ENCODE results near the gene RILPL1. TPM values are rescaled to one million over a fixed set of nuclear protein-coding genes. Genes with fewer than 3 reads are reported as not detected.
"Not testable (repeated sequence)": the region's sequence is repeated elsewhere in the genome, so short reads cannot be mapped to it uniquely, and the experiment has no call there.

The RILPL1 gene
- total RNA-seq, 1 experiment from 2014 or later = 9.7 TPM

- Mint-ChIP-seq H3K36me3 (ENCODE audit: insufficient read depth, unreplicated experiment) (no peaks in the 10 kb centered on the region), H3K4me3 (ENCODE audit: low read depth, unreplicated experiment) (no peak overlapping the region), H3K27me3 (ENCODE audit: unreplicated experiment) (no peaks in the 10 kb centered on the region), H3K9me3 (ENCODE audit: low read depth, unreplicated experiment) (no peaks in the 10 kb centered on the region), H3K4me1 (ENCODE audit: low read depth, unreplicated experiment) (peaks cover 10% of the 10 kb centered on the region), H3K27ac (ENCODE audit: unreplicated experiment) (no peak overlapping the region)
- intact Hi-C loops (cut with micrococcal nuclease; ENCODE audit: unreplicated experiment) = no loop called here
- BruUV-seq (replicated peaks) = no TSS peak
- CTCF ChIA-PET = interaction anchor here (0.5 to 0.7 kb wide), 2 partner anchors 33 to 153 kb away, joined by 3 to 7 read pairs; no protein-coding TSS in a partner anchor
- TF ChIP-seq CTCF (IDR thresholded peaks at IDR 0.05; ENCODE audit: unreplicated experiment) = no peak
- no peak for DNase-seq
These were observed 17.2 kb downstream of the RILPL1 start for GRCh38 chr12:123516216-123516780.

GRCh38 chr12:123514582-123515221 is 18.8 kb downstream of the RILPL1 start:
- not testable (repeated sequence) for DNase-seq

GRCh38 chr12:123513805-123514204 is 19.7 kb downstream of the RILPL1 start:
- Mint-ChIP-seq H3K27ac (ENCODE audit: unreplicated experiment) (no peak overlapping the region), H3K36me3 (ENCODE audit: insufficient read depth, unreplicated experiment) (no peaks in the 10 kb centered on the region), H3K27me3 (ENCODE audit: unreplicated experiment) (no peaks in the 10 kb centered on the region), H3K4me1 (ENCODE audit: low read depth, unreplicated experiment) (no peaks in the 10 kb centered on the region), H3K9me3 (ENCODE audit: low read depth, unreplicated experiment) (no peaks in the 10 kb centered on the region), H3K4me3 (ENCODE audit: low read depth, unreplicated experiment) (no peak overlapping the region)
- intact Hi-C loops (cut with micrococcal nuclease; ENCODE audit: unreplicated experiment) = no loop called here
- no TSS peak for BruUV-seq (replicated peaks)
- DNase-seq = no peak
- no peak for TF ChIP-seq CTCF (IDR thresholded peaks at IDR 0.05; ENCODE audit: unreplicated experiment)
- CTCF ChIA-PET = no interaction called here

More at GRCh38 chr12:123514582-123515221, 18.8 kb downstream of the RILPL1 start:
- H3K4me3 Mint-ChIP-seq (ENCODE audit: low read depth, unreplicated experiment); H3K4me1 Mint-ChIP-seq (ENCODE audit: low read depth, unreplicated experiment); H3K27me3 Mint-ChIP-seq (ENCODE audit: unreplicated experiment); intact Hi-C loops (cut with micrococcal nuclease; ENCODE audit: unreplicated experiment); BruUV-seq (replicated peaks); H3K36me3 Mint-ChIP-seq (ENCODE audit: insufficient read depth, unreplicated experiment); H3K9me3 Mint-ChIP-seq (ENCODE audit: low read depth, unreplicated experiment); H3K27ac Mint-ChIP-seq (ENCODE audit: unreplicated experiment); CTCF ChIA-PET: not testable (repeated sequence)

- H3K27me3 Mint-ChIP-seq (ENCODE audit: unreplicated experiment) = no peaks in the 10 kb centered on the region
- H3K36me3 Mint-ChIP-seq (ENCODE audit: insufficient read depth, unreplicated experiment) = no peaks in the 10 kb centered on the region
- no peak overlapping the region for H3K4me3 Mint-ChIP-seq (ENCODE audit: low read depth, unreplicated experiment)
- H3K4me1 Mint-ChIP-seq (ENCODE audit: low read depth, unreplicated experiment) = no peaks in the 10 kb centered on the region
- no TSS peak for BruUV-seq (replicated peaks)
- TF ChIP-seq CTCF (IDR thresholded peaks at IDR 0.05; ENCODE audit: unreplicated experiment) = no peak
- H3K9me3 Mint-ChIP-seq (ENCODE audit: low read depth, unreplicated experiment) = no peaks in the 10 kb centered on the region
- H3K27ac Mint-ChIP-seq (ENCODE audit: unreplicated experiment) = no peak overlapping the region
- no peak for DNase-seq
- CTCF ChIA-PET = no interaction called here
- intact Hi-C loops (cut with micrococcal nuclease; ENCODE audit: unreplicated experiment) = no loop called here
These were observed 20.5 kb downstream of the RILPL1 start for GRCh38 chr12:123512838-123513665.

All from Calu3 (cell line).